GM12801 (cell line): ENCODE measurements around the gene RTP5.

Source experiments
- TF ChIP-seq, protein P1 (sequence below): IDR thresholded peaks from one replicate; pipeline ENCODE4 v1.5.1; 2011; ENCODE audit warnings: control low read depth; ENCODE audit not compliant: insufficient read length; ENCODE audit errors: extremely low read depth

RTP5 gene

DNA sequence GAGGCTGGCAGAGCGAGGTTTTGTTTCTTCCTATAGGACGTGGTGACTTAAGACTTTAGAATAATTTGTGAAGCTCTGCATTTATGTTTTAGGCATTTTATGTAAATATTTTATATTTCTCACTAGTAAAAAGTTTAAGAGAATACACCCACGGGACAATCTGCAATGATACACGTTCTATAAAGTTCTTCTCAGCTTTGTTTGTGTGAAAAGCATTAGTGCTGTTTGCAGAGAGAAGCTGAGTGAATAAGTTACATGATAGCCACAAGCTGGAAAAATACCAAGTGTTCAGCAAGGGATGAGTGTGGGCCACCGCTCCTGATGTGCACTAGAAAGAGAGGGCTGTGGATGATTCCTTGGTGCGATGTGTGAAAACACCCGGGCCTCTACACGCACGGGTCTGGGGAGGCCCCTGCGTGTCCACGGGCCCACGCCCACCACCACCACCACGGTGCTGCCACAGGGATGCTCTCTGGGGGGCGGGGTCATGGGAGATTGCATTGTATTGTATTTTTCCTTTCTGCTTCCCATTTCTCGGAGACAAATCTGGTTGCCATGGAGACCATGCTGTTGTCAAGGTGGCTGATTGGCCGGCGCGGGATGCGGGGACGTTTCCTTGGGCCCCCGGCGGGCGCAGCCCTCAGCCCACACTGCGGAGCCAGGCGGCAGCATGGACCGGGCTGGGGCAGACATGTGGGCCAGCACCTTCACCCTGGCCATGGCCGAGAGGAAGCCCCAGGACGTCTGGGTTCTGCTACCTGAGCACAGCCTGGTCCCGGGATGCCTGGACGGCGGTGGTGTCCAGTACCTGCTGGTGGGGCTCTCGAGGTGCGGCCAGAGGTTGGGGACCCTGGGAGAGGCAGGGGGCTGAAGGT, at the start of gene RTP5:
Gene RTP5 (plus strand): TSS at position 643 of the 875 bp plus-strand sequence. CDS start 28 bp downstream, at position 671.
- TF ChIP-seq, protein P1, sequence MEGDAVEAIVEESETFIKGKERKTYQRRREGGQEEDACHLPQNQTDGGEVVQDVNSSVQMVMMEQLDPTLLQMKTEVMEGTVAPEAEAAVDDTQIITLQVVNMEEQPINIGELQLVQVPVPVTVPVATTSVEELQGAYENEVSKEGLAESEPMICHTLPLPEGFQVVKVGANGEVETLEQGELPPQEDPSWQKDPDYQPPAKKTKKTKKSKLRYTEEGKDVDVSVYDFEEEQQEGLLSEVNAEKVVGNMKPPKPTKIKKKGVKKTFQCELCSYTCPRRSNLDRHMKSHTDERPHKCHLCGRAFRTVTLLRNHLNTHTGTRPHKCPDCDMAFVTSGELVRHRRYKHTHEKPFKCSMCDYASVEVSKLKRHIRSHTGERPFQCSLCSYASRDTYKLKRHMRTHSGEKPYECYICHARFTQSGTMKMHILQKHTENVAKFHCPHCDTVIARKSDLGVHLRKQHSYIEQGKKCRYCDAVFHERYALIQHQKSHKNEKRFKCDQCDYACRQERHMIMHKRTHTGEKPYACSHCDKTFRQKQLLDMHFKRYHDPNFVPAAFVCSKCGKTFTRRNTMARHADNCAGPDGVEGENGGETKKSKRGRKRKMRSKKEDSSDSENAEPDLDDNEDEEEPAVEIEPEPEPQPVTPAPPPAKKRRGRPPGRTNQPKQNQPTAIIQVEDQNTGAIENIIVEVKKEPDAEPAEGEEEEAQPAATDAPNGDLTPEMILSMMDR = no peak

DNA sequence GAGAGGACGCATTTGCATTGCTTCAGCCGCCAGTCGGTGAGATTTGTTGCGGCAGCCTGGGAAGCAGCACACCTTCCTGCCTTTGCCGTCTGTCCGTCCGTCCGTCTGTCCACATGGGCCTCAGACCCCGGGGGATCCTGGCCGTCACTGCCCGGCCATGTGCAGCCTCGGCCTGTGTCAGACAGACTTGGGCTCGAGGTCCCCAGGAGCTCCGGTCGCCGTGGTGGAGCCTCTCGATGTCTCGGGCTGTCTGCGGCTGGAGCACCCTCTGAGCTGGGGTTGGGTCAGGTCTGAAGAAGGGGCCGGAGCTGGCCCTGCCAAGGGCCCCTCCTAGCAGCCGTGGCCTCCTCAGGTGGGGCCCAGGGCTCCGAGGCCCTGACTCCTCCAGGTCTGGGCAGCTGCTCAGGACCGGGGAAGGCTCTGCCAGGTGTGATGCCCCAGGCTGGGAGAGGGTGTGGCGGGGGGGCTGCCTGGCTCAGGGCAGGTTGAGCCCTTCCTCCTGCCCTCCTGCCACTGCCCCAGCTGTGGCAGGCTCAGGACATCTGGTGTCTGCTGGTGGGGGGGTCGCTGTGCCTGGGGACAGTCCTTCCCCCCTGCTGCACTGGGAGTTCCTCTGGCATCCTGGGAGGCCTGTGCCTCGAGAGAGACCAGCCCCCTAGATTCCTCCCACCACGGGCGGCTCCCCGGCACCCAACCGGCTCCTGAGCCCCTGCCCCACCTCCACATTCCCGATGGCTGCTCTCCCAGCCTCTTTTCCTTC, 48.7 kb upstream of the RTP5 start:
- TF ChIP-seq, protein P1 = no peak

DNA sequence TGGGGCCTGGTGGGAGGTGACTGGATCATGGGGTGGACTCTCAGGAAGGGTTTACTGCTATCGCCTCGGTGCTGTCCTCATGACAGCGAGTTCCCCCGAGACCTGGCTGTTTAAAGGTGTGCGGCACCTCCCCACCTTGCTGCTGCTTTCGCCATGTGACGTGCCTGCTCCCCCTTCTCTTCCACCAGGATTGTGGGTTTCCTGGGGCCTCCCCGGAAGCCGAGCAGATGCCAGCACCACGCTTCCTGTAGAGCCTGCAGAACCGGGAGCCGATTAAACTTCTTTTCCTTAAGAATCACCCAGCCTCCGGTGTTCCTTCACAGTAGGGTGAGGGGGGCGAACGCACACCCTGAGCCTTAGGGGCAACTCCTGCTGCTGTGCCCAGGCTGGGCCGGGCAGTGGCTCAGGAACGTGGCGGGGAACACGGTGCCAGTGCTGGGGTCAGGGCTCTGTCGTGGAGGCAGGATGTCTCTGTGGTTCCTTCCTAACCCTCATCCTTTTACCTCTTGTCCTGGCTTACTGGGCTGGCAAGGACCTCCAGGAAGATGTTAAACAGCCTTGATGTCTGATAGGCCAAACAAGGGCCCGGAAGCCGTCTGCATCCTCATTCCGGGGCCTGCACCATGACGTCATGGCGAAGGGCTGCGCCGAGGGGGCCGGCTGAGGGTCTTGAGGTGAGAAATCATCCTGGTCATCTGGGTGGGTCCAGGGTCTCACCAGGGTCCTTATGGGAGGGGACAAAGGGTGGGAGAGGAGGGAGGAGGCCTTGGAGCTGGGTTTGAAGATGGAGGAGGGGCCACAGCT, 47.9 kb upstream of the RTP5 start:
- TF ChIP-seq, protein P1 = no peak

DNA sequence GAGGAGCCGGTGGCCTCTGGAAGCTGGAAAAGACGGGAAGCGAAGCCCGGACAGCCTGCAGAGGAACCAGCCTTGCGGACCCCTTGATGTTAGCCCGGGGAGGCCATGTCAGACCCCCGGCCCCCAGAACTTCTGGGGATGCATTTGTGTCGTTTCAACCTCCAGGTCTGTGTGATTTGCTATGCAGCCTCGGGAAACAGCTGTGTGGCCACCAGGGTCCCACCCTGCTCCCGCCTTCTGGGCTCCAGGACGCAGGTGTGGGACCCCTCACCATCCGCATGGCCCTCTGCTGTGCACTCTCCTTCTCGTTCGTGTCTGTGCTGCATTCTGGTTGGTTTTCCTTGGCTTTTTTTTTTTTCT, 47.3 kb upstream of the RTP5 start:
- TF ChIP-seq, protein P1 = no peak

DNA sequence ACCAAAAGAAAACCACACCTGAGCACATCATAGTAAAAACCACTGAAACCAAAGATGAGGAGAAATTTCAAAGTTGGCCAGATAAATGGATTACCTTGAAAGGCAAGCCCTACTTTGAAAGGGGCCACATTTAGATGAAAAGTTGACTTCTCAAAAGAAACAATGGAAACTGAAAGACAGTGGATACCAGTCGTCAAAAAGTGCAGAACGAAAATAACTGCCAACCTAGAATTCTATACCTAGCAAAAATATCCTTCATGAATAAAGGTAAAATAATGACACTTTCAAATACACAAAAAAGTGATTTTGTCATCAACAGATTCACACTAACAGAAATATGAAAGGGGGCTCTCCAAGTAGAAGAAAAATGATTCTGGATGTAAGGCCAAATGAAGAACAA, 42.1 kb upstream of the RTP5 start:
- TF ChIP-seq, protein P1 = no peak

DNA sequence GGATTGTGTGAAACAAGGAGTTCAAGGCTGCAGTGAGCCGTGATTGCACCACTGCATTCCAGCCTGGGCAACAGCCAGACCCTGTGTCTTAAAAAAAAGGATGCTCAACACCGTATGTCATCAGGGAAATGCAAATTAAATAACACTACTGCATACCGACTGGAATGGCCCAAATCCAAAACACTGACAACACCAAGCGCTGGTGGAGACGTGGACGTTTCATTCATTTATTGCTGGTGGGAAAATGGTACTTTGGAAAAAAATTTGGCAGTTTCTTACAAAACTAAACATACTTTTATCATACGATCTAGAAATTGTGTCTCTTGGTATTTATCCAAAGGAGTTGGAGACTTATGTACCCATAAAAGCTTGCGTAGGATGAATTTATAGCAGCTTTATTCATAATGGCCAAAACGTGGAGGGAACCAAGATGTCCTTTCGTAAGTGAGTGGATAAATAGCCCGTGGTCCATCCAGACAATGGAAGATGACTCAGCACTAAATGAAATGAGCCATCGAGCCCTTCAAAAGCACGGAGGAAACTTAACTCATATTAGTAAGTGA, 36.3 kb upstream of the RTP5 start:
- TF ChIP-seq, protein P1 = no peak
